ENCODE results near the gene RBM47. TPM values are rescaled to one million over a fixed set of nuclear protein-coding genes. Genes with fewer than 3 reads are reported as not detected.

Gene RBM47
- total RNA-seq, 1 donor from 2014 or later: 61.1 TPM

GRCh38 chr4:40544221-40544620 lies 85.4 kb downstream of the RBM47 start:
- Histone ChIP-seq H3K4me1 (no peaks in the 10 kb centered on the region), H3K9me3 (no peaks in the 10 kb centered on the region), H3K4me3 (no peak overlapping the region), H3K36me3 (no peaks in the 10 kb centered on the region), H3K27me3 (no peaks in the 10 kb centered on the region), H3K27ac (no peak overlapping the region)
- no peak for TF ChIP-seq POLR2AphosphoS5 (IDR thresholded peaks at IDR 0.05; ENCODE audit: insufficient read depth in 1 of 2, low read depth in 1 of 2)
- no peak for TF ChIP-seq CTCF (IDR thresholded peaks at IDR 0.05)
- TF ChIP-seq POLR2A (IDR thresholded peaks at IDR 0.05): no peak
- no peak for DNase-seq (ENCODE audit: extremely low spot score in 2 of 2)
- intact Hi-C loops (cut with DNase I): no loop called here

DNA sequence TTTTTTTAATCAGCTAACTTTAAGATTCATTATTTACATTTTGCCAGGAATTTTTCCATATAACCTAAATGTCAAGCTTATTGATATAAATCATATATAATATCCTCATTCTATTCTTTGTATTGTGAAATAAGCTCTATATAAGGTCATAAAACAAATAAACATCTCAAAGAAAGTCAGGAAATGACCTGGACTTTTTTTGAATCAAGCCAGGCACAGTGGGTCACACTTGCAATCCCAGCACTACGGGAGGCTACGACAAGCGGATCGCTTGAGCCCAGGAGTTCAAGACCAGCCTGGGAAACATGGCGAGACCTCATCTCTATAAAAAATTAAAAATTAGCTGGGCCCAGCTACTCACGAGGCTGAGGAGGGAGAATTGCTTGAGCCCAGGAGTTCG lies 88.9 kb downstream of the RBM47 start:
- intact Hi-C loops (cut with DNase I): no loop called here
- no peaks in the 10 kb centered on the region for H3K36me3 ChIP-seq
- no peak overlapping the region for H3K4me3 ChIP-seq
- H3K27me3 ChIP-seq: no peaks in the 10 kb centered on the region
- no peak for TF ChIP-seq CTCF (IDR thresholded peaks at IDR 0.05)
- TF ChIP-seq POLR2A (IDR thresholded peaks at IDR 0.05): no peak
- no peak for TF ChIP-seq POLR2AphosphoS5 (IDR thresholded peaks at IDR 0.05; ENCODE audit: insufficient read depth in 1 of 2, low read depth in 1 of 2)
- H3K4me1 ChIP-seq: no peaks in the 10 kb centered on the region
- no peaks in the 10 kb centered on the region for H3K9me3 ChIP-seq
- no peak overlapping the region for H3K27ac ChIP-seq
- no peak for DNase-seq (ENCODE audit: extremely low spot score in 2 of 2)

DNA sequence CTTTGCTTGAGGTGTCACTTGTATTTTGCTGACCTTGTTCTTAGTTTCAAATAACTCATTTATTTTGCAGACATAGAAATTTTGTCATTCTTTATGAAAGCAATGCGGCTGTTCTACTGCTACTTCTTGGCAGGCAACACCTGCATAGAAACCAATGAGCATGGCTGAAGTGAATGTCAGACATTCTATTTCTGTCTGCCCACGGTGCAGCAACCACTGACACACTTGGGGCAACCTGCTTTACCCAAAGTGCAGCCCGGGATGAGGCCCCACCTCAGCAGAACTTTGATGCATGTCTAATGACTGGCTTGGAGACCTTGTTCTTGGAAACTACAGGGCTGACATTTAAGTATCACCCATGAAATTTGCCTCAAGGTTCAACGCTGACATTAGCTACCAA lies 93.6 kb downstream of the RBM47 start:
- Histone ChIP-seq H3K27me3 (no peaks in the 10 kb centered on the region), H3K4me3 (no peak overlapping the region), H3K9me3 (no peaks in the 10 kb centered on the region), H3K27ac (no peak overlapping the region), H3K36me3 (no peaks in the 10 kb centered on the region), H3K4me1 (no peaks in the 10 kb centered on the region)
- DNase-seq (ENCODE audit: extremely low spot score in 2 of 2): no peak
- intact Hi-C loops (cut with DNase I): no loop called here
- TF ChIP-seq POLR2A (IDR thresholded peaks at IDR 0.05) (no peak), POLR2AphosphoS5 (IDR thresholded peaks at IDR 0.05; ENCODE audit: insufficient read depth in 1 of 2, low read depth in 1 of 2) (no peak), CTCF (IDR thresholded peaks at IDR 0.05) (no peak)

GRCh38 chr4:40531636-40532023 lies 98.0 kb downstream of the RBM47 start:
- Histone ChIP-seq H3K4me3 (no peak overlapping the region), H3K27me3 (no peaks in the 10 kb centered on the region), H3K4me1 (peaks cover 4% of the 10 kb centered on the region), H3K27ac (no peak overlapping the region), H3K9me3 (no peaks in the 10 kb centered on the region), H3K36me3 (no peaks in the 10 kb centered on the region)
- TF ChIP-seq POLR2AphosphoS5 (IDR thresholded peaks at IDR 0.05; ENCODE audit: insufficient read depth in 1 of 2, low read depth in 1 of 2) (no peak), POLR2A (IDR thresholded peaks at IDR 0.05) (no peak), CTCF (IDR thresholded peaks at IDR 0.05) (no peak)
- no peak for DNase-seq (ENCODE audit: extremely low spot score in 2 of 2)
- intact Hi-C loops (cut with DNase I): no loop called here

- TF ChIP-seq POLR2AphosphoS5 (IDR thresholded peaks at IDR 0.05; ENCODE audit: insufficient read depth in 1 of 2, low read depth in 1 of 2): no peak
- TF ChIP-seq POLR2A (IDR thresholded peaks at IDR 0.05): no peak
- no peak for TF ChIP-seq CTCF (IDR thresholded peaks at IDR 0.05)
- no peaks in the 10 kb centered on the region for H3K36me3 ChIP-seq
- no peak overlapping the region for H3K4me3 ChIP-seq
- H3K4me1 ChIP-seq: peaks cover 10% of the 10 kb centered on the region
- intact Hi-C loops (cut with DNase I): no loop called here
- no peaks in the 10 kb centered on the region for H3K27me3 ChIP-seq
- no peak overlapping the region for H3K27ac ChIP-seq
- no peaks in the 10 kb centered on the region for H3K9me3 ChIP-seq
- no peak for DNase-seq (ENCODE audit: extremely low spot score in 2 of 2)
Measured at GRCh38 chr4:40530961-40531635, 98.6 kb downstream of the RBM47 start.

Data from vagina (tissue), 2 donors.